Ascending aorta (tissue), 2 donors: ENCODE measurements around the gene ELF2. TPM values are rescaled to one million over a fixed set of nuclear protein-coding genes. Genes with fewer than 3 reads are reported as not detected.

ENCODE experiments used
- DNase-seq, 2 donors: peaks; one replicate each; pipeline ENCODE4 v3.0.0-alpha.2; 2019; ENCODE audit warnings: low spot score in 2 of 2
- H3K27ac ChIP-seq, 2 donors: fragments of 200-600 bp; sonication (generic); one replicate each; pipeline ENCODE4 v1.5.1; 2016 to 2017; ENCODE audit warnings: mild to moderate bottlenecking in 1 of 2
- H3K27me3 ChIP-seq: fragments of 200-600 bp; sonication (generic); one replicate; pipeline ENCODE4 v1.5.1; 2017
- H3K36me3 ChIP-seq, 2 donors: fragments of 200-600 bp; sonication (generic); one replicate each; pipeline ENCODE4 v1.5.1; 2016
- H3K4me1 ChIP-seq, 2 donors: fragments of 200-600 bp; sonication (generic); one replicate each; pipeline ENCODE4 v1.5.1; 2016 to 2017; ENCODE audit warnings: mild to moderate bottlenecking in 1 of 2
- H3K4me3 ChIP-seq, 2 donors: fragments of 200-600 bp; sonication (generic); one replicate each; pipeline ENCODE4 v1.5.1; 2016 to 2017; ENCODE audit warnings: mild to moderate bottlenecking in 1 of 2
- H3K9me3 ChIP-seq, 2 donors: fragments of 200-600 bp; sonication (generic); one replicate each; pipeline ENCODE4 v1.5.1; 2016
- intact Hi-C: fragments of 100-400 bp; cut with DNase I; formaldehyde crosslinking; loops from one replicate; pipeline ENCODE4 v1.15.1; 2023
- total RNA-seq: library from RNA; depleted of rRNA; stranded (reverse); fragments of >200 nt; gene quantifications from one replicate; pipeline ENCODE4 v1.1.0, GENCODE V29; 2016
- TF ChIP-seq, protein P1 (sequence below), 3 experiments: fragments of 200-600 bp in 2 of 3; fragments of 450-650 bp in 1 of 3; sonication (generic) in 2 of 3; IDR thresholded peaks; one replicate each; pipeline ENCODE4 v1.5.1; 2016 to 2019; ENCODE audit warnings: antibody characterized with exemption in 3 of 3, mild to moderate bottlenecking in 1 of 3, moderate library complexity in 1 of 3

Gene ELF2
- total RNA-seq, 1 donor from 2014 or later = 20.3 TPM

GRCh38 chr4:139196462-139196861 is 19.4 kb upstream of the ELF2 start:
- TF ChIP-seq, protein P1, sequence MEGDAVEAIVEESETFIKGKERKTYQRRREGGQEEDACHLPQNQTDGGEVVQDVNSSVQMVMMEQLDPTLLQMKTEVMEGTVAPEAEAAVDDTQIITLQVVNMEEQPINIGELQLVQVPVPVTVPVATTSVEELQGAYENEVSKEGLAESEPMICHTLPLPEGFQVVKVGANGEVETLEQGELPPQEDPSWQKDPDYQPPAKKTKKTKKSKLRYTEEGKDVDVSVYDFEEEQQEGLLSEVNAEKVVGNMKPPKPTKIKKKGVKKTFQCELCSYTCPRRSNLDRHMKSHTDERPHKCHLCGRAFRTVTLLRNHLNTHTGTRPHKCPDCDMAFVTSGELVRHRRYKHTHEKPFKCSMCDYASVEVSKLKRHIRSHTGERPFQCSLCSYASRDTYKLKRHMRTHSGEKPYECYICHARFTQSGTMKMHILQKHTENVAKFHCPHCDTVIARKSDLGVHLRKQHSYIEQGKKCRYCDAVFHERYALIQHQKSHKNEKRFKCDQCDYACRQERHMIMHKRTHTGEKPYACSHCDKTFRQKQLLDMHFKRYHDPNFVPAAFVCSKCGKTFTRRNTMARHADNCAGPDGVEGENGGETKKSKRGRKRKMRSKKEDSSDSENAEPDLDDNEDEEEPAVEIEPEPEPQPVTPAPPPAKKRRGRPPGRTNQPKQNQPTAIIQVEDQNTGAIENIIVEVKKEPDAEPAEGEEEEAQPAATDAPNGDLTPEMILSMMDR (IDR thresholded peaks at IDR 0.05) = no peak
- Histone ChIP-seq H3K9me3 (no peaks in the 10 kb centered on the region), H3K4me3 (no peak overlapping the region), H3K27ac (no peak overlapping the region), H3K4me1 (no peaks in the 10 kb centered on the region), H3K36me3 (no peaks in the 10 kb centered on the region), H3K27me3 (no peaks in the 10 kb centered on the region)
- DNase-seq = no peak
- intact Hi-C loops = no loop called here

- DNase-seq = no peak
- H3K27me3 ChIP-seq = no peaks in the 10 kb centered on the region
- no peak overlapping the region for H3K27ac ChIP-seq
- H3K4me3 ChIP-seq = no peak overlapping the region
- intact Hi-C loops = no loop called here
- no peaks in the 10 kb centered on the region for H3K9me3 ChIP-seq
- no peaks in the 10 kb centered on the region for H3K4me1 ChIP-seq
- TF ChIP-seq, protein P1 (IDR thresholded peaks at IDR 0.05) = no peak
- H3K36me3 ChIP-seq = no peaks in the 10 kb centered on the region
Observed at GRCh38 chr4:139191373-139191772, 14.4 kb upstream of the ELF2 start.

DNA sequence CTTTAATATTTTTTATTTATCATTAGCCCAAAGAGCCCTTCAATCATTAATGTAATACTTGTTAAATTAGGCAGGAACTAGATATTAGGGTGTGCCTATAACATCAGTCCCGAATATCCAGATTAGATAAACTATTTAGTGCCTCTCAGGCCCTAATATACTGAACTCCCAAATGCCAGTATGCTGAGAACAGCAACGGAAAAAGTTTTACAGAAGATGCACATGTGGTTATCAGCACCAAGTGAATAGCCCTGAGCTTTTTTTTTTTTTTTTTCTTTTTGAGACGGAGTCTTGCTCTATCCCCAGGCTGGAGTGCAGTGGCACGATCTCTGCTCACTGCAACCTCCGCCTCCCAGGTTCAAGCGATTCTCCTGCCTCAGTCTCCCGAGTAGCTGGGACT is 13.0 kb upstream of the ELF2 start:
- TF ChIP-seq, protein P1 (IDR thresholded peaks at IDR 0.05) = no peak
- no peaks in the 10 kb centered on the region for H3K36me3 ChIP-seq
- intact Hi-C loops = no loop called here
- no peaks in the 10 kb centered on the region for H3K4me1 ChIP-seq
- H3K27ac ChIP-seq = no peak overlapping the region
- H3K4me3 ChIP-seq = no peak overlapping the region
- H3K9me3 ChIP-seq = no peaks in the 10 kb centered on the region
- no peak for DNase-seq
- H3K27me3 ChIP-seq = no peaks in the 10 kb centered on the region

- H3K4me1 ChIP-seq = no peaks in the 10 kb centered on the region
- H3K27me3 ChIP-seq = no peaks in the 10 kb centered on the region
- no peaks in the 10 kb centered on the region for H3K36me3 ChIP-seq
- DNase-seq = no peak
- H3K9me3 ChIP-seq = no peaks in the 10 kb centered on the region
- TF ChIP-seq, protein P1 (IDR thresholded peaks at IDR 0.05) = no peak
- no peak overlapping the region for H3K4me3 ChIP-seq
- no peak overlapping the region for H3K27ac ChIP-seq
- intact Hi-C loops = no loop called here
Observed at GRCh38 chr4:139189417-139189749, 12.4 kb upstream of the ELF2 start.

- Histone ChIP-seq H3K4me1 (no peaks in the 10 kb centered on the region), H3K27me3 (no peaks in the 10 kb centered on the region), H3K27ac (no peak overlapping the region), H3K9me3 (no peaks in the 10 kb centered on the region), H3K4me3 (no peak overlapping the region), H3K36me3 (no peaks in the 10 kb centered on the region)
- intact Hi-C loops = no loop called here
- TF ChIP-seq, protein P1 (IDR thresholded peaks at IDR 0.05) = no peak
- no peak for DNase-seq
Observed at GRCh38 chr4:139188648-139189416, 11.8 kb upstream of the ELF2 start.

DNA sequence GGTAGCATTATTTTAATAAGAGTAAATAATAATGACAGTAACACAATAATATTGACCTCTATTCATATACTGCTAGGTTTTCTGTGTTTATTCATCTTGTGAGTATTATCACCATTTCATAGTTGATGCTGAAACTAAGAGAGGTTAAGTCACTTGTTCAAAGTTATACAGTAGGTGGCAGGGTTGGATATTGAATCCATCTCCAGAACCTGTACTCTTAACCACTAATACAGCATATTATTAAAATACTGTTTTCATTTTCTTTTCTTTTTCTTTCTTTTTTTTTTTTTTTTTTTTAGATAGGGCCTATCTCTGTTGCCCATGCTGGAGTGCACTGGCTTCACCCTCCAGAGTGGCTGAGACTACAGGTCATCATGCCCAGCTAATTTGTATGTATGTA is 7.1 kb upstream of the ELF2 start:
- Histone ChIP-seq H3K36me3 (no peaks in the 10 kb centered on the region), H3K27me3 (no peaks in the 10 kb centered on the region), H3K4me1 (no peaks in the 10 kb centered on the region), H3K4me3 (no peak overlapping the region), H3K9me3 (no peaks in the 10 kb centered on the region), H3K27ac (no peak overlapping the region)
- no peak for DNase-seq
- TF ChIP-seq, protein P1 (IDR thresholded peaks at IDR 0.05) = peak in 1 of 3 experiments; percentile 37
- intact Hi-C loops = no loop called here
